Activated naive CD8-positive, alpha-beta T cell treated with anti-CD3 and anti-CD28 coated beads, Interleukin-2, amount 50 U/mL, for 24 hours (primary cell): ENCODE results near the gene PAPSS2.

ENCODE experiments used
- ATAC-seq: fragments of 150-1000 bp; cut with Tn5 transposase; one replicate; pipeline ENCODE4 v1.10.0; 2021
- DNase-seq: peaks from one replicate; pipeline ENCODE4 v3.0.0; 2021
- H3K27ac Mint-ChIP-seq: one replicate; pipeline ENCODE4 v1.8.0; 2021; ENCODE audit warnings: mild to moderate bottlenecking, mixed read lengths
- H3K27me3 Mint-ChIP-seq: one replicate; pipeline ENCODE4 v1.8.0; 2021; ENCODE audit warnings: mixed read lengths
- H3K36me3 Mint-ChIP-seq: one replicate; pipeline ENCODE4 v1.8.0; 2021; ENCODE audit warnings: low read depth, mixed read lengths
- H3K4me1 Mint-ChIP-seq: one replicate; pipeline ENCODE4 v1.8.0; 2021; ENCODE audit warnings: mixed read lengths
- H3K4me3 Mint-ChIP-seq: one replicate; pipeline ENCODE4 v1.8.0; 2021; ENCODE audit warnings: mild to moderate bottlenecking, moderate library complexity, mixed read lengths
- H3K9me3 Mint-ChIP-seq: one replicate; pipeline ENCODE4 v1.8.0; 2021; ENCODE audit warnings: mixed read lengths

PAPSS2 gene

DNA sequence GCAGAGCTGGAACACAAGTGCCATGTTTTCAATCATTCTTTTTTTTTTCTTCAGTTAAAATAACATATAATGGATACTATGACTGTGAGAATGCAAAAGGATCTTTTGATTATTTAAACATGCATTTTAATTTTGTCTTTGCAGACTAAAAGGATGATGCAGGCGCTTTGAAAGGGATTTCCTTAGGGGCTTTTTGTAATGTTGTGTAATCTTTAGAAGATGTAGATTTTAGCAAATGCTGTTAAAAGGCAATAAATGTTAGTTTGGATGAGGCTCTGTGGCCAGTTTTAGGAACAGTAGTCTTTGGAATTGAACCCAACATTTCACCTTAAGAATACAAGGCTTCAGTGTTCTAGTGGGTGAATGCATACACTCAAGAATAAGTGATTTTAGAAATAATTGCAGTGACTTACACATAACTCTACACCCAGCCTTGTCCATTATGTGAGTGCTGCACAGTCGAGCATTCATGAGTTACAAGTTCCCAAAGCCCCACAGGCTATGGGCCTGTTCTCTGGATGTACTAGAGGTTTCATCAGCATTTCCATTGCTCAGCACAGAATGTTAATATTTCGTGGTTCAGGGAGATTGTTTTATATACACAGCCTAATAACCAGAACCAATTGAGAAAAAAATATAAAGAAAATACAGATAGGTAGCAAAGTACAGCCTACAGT, 11.6 kb downstream of the PAPSS2 start:
- Mint-ChIP-seq H3K27ac (no peak overlapping the region), H3K4me1 (peaks cover 15% of the 10 kb centered on the region), H3K27me3 (peaks cover 11% of the 10 kb centered on the region), H3K36me3 (no peaks in the 10 kb centered on the region), H3K9me3 (no peaks in the 10 kb centered on the region), H3K4me3 (no peak overlapping the region)
- ATAC-seq (no peak), DNase-seq (no peak)

DNA sequence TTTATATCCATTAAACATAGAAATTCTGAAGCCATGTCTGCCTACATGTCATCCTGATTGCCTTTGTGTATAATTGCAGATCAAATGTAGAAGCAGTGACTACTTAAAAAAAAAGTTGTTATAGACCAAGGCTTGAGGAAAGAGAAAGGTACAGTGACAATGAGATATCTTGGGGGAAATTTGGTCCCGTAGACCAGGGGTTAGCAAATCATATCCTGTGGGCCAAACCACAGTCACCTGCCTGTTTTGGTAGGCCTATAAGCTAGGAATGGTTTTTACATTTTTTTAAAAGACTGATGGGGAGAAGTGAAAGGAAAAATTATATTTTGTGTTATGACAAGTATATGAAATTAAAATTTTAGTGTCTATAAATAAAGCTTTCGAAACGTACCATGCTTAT, 12.9 kb downstream of the PAPSS2 start:
- no peak overlapping the region for H3K4me3 Mint-ChIP-seq
- peaks cover 15% of the 10 kb centered on the region for H3K4me1 Mint-ChIP-seq
- H3K27ac Mint-ChIP-seq, result no peak overlapping the region
- no peak for DNase-seq
- no peak for ATAC-seq
- peaks cover 14% of the 10 kb centered on the region for H3K27me3 Mint-ChIP-seq
- no peaks in the 10 kb centered on the region for H3K9me3 Mint-ChIP-seq
- H3K36me3 Mint-ChIP-seq, result no peaks in the 10 kb centered on the region

GRCh38 chr10:87674943-87675342, 15.3 kb downstream of the PAPSS2 start:
- Mint-ChIP-seq H3K4me1 (peaks cover 15% of the 10 kb centered on the region), H3K9me3 (no peaks in the 10 kb centered on the region), H3K27ac (no peak overlapping the region), H3K4me3 (no peak overlapping the region), H3K36me3 (no peaks in the 10 kb centered on the region), H3K27me3 (peaks cover 14% of the 10 kb centered on the region)
- no peak for DNase-seq
- ATAC-seq, result no peak

- Mint-ChIP-seq H3K9me3 (no peaks in the 10 kb centered on the region), H3K36me3 (no peaks in the 10 kb centered on the region), H3K4me3 (no peak overlapping the region), H3K27ac (no peak overlapping the region), H3K4me1 (peaks cover 10% of the 10 kb centered on the region), H3K27me3 (peaks cover 15% of the 10 kb centered on the region)
- ATAC-seq (no peak), DNase-seq (no peak)
These were observed 16.0 kb downstream of the PAPSS2 start for GRCh38 chr10:87675396-87676376.

GRCh38 chr10:87677595-87677994, 17.9 kb downstream of the PAPSS2 start:
- DNase-seq (no peak), ATAC-seq (no peak)
- Mint-ChIP-seq H3K27ac (no peak overlapping the region), H3K27me3 (peaks cover 17% of the 10 kb centered on the region), H3K9me3 (no peaks in the 10 kb centered on the region), H3K4me3 (no peak overlapping the region), H3K4me1 (peaks cover under 1% of the 10 kb centered on the region), H3K36me3 (no peaks in the 10 kb centered on the region)

GRCh38 chr10:87678302-87678701, 18.6 kb downstream of the PAPSS2 start:
- no peaks in the 10 kb centered on the region for H3K9me3 Mint-ChIP-seq
- H3K4me3 Mint-ChIP-seq, result no peak overlapping the region
- no peak overlapping the region for H3K27ac Mint-ChIP-seq
- DNase-seq (no peak), ATAC-seq (no peak)
- H3K4me1 Mint-ChIP-seq, result no peaks in the 10 kb centered on the region
- peaks cover 16% of the 10 kb centered on the region for H3K27me3 Mint-ChIP-seq
- H3K36me3 Mint-ChIP-seq, result no peaks in the 10 kb centered on the region

GRCh38 chr10:87683356-87683755, 23.7 kb downstream of the PAPSS2 start:
- Mint-ChIP-seq H3K4me1 (no peaks in the 10 kb centered on the region), H3K4me3 (no peak overlapping the region), H3K27ac (no peak overlapping the region), H3K27me3 (peaks cover 9% of the 10 kb centered on the region), H3K9me3 (no peaks in the 10 kb centered on the region), H3K36me3 (no peaks in the 10 kb centered on the region)
- no peak for DNase-seq
- no peak for ATAC-seq

GRCh38 chr10:87684001-87684638, 24.4 kb downstream of the PAPSS2 start:
- Mint-ChIP-seq H3K4me3 (no peak overlapping the region), H3K4me1 (no peaks in the 10 kb centered on the region), H3K36me3 (no peaks in the 10 kb centered on the region), H3K27me3 (peaks cover 9% of the 10 kb centered on the region), H3K27ac (no peak overlapping the region), H3K9me3 (no peaks in the 10 kb centered on the region)
- no peak for ATAC-seq
- DNase-seq, result no peak

DNA sequence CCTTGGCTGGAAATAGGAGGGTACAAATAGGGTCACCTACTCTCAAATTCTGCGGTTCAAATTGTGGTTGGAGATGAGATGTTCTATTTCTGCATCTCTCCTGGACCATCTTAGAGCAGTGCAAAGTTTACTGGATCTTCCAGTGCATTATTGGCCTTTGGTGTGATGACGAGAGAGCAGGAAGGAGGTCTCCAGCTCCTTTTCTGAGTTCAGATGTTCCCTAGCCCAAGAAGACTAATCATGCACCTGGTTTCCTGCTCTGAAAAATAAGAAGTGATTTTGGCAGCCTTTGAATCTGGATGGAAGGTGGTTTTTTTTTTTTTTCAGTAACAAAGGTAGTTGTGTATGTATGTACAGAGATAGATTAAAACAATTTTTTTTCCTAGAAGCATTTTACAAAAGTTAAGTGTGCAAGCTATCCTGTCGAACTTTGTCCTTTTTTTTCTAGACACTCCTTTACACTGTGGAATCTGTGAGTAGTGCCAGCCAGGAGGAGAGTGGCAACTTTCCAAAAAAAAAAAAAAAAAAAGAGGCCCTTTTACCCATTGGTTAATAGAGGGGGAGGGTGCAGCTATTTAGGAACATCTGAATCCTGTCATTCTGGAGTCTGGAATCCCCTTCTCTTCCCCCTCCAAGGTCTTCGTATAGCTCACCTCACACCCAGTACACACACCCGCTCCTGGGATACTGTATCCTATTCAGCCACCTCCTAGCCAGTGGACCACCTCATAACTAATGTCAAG, 26.3 kb downstream of the PAPSS2 start:
- Mint-ChIP-seq H3K36me3 (no peaks in the 10 kb centered on the region), H3K4me3 (no peak overlapping the region), H3K27ac (no peak overlapping the region), H3K4me1 (no peaks in the 10 kb centered on the region), H3K9me3 (no peaks in the 10 kb centered on the region), H3K27me3 (peaks cover 2% of the 10 kb centered on the region)
- DNase-seq (no peak), ATAC-seq (no peak)

- no peaks in the 10 kb centered on the region for H3K9me3 Mint-ChIP-seq
- H3K4me1 Mint-ChIP-seq, result no peaks in the 10 kb centered on the region
- no peaks in the 10 kb centered on the region for H3K27me3 Mint-ChIP-seq
- no peak overlapping the region for H3K4me3 Mint-ChIP-seq
- DNase-seq (no peak), ATAC-seq (no peak)
- no peaks in the 10 kb centered on the region for H3K36me3 Mint-ChIP-seq
- H3K27ac Mint-ChIP-seq, result no peak overlapping the region
These were observed 31.9 kb downstream of the PAPSS2 start for GRCh38 chr10:87691506-87692070.

DNA sequence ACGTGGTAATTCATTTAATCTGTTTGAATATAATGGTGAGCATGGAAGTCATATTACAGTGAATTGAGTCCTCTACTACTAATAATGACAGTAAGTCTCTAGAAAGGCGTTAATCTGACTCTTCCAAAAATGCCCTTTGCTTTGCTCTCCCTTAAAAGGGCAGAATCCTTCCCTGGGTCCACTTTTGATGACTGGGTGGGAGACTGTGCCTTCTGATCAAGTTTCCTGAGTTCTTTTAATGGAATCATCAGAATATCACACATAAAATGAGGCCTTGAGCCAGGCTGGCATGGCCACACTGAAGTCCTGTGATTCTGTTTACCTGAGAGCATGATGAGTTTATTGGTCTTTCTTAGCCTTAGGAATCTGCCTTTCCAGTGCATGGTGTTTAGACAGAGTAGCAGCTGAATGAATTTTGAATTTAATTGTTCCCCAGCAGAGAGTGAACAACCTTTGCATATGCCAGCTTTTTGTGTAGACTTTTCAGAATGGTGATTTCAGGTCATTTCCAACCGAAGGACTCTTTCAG, 33.3 kb downstream of the PAPSS2 start:
- ATAC-seq (no peak), DNase-seq (no peak)
- Mint-ChIP-seq H3K4me3 (no peak overlapping the region), H3K27me3 (peaks cover 7% of the 10 kb centered on the region), H3K9me3 (no peaks in the 10 kb centered on the region), H3K36me3 (no peaks in the 10 kb centered on the region), H3K27ac (no peak overlapping the region), H3K4me1 (no peaks in the 10 kb centered on the region)

DNA sequence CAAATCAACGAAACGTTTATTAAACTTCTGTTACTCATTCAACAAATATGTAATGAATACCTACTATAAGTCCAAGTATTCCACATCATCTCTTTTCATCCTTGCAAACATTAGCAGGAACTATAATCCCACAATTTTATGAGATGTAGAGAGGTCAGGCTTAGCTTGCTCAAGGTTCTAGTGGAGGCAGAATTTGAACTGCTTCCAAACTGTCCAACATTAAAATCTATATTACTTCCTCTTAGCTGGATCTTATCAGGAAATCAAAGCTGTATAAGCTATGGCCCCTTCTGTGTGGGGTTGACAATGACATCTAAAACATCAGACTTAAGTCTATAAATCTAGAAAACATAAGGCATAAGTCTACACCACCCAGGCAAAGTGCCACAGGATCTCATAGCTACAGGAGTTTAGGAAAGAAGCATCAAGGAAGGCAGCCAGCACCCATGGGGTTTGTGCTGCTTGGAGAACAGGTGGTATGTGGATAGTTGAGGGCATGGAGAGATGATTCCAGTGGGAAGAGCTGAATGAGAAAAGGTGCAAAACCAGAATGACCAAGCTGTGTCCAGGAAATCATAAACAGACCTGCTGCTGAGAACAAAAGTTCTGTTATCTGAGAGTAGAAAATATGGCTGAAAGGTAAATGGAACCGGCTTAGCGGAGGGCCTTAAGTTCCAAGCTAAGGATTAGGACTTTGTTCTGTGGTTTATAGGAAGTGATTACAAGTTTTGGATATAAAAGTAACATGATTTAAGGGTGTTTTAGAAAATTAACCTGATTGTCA, 34.5 kb downstream of the PAPSS2 start:
- H3K27ac Mint-ChIP-seq, result no peak overlapping the region
- no peak for ATAC-seq
- no peak for DNase-seq
- H3K4me3 Mint-ChIP-seq, result no peak overlapping the region
- H3K4me1 Mint-ChIP-seq, result no peaks in the 10 kb centered on the region
- no peaks in the 10 kb centered on the region for H3K36me3 Mint-ChIP-seq
- H3K9me3 Mint-ChIP-seq, result no peaks in the 10 kb centered on the region
- H3K27me3 Mint-ChIP-seq, result peaks cover 8% of the 10 kb centered on the region

DNA sequence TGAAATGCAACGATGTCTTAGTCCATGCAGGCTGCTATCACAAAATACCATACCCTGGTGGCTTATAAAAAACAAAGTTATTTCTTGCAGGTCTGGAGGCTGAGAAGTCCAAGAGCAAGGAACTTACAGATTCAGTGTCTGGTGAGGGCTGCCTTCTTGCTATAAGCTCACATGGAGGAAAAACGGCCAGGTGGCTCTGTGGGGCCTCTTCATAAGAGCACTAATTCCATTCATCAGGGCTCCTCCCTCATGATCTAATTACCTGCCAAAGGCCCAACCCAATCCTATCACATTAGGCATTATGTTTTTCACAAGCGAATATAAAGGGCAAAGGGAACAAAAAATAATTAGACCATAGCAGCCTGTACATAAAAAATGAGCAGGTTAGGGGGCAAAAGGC, 35.4 kb downstream of the PAPSS2 start:
- no peaks in the 10 kb centered on the region for H3K9me3 Mint-ChIP-seq
- peaks cover 8% of the 10 kb centered on the region for H3K27me3 Mint-ChIP-seq
- no peaks in the 10 kb centered on the region for H3K36me3 Mint-ChIP-seq
- no peaks in the 10 kb centered on the region for H3K4me1 Mint-ChIP-seq
- DNase-seq, result no peak
- H3K4me3 Mint-ChIP-seq, result no peak overlapping the region
- no peak for ATAC-seq
- H3K27ac Mint-ChIP-seq, result no peak overlapping the region
